K562 treated with DMSO at 1 percent for 12 hours (cell line): ENCODE measurements around the gene SRY. TPM values are rescaled to one million over a fixed set of nuclear protein-coding genes. Genes with fewer than 3 reads are reported as not detected.

ENCODE experiments used
- total RNA-seq: library from RNA; unstranded; fragments of 300-600 nt; gene quantifications from 2 replicates; pipeline ENCODE4 v1.2.3, GENCODE V29; 2022; ENCODE audit not compliant: insufficient read depth

Gene SRY
- total RNA-seq, result not detected in 2 replicates

GRCh38 chrY:2787600-2787999 lies at the start of gene SRY:
SRY (minus strand) TSS chrY:2787682; CDS start chrY:2787603, 79 bp downstream.

Other genes with a start within 250 kb of the SRY start
- not detected in 2 replicates for gene RPS4Y1, start 53.9 kb upstream of the SRY start, total RNA-seq
- gene ZFY, start 147.7 kb upstream of the SRY start, total RNA-seq, result not detected in 2 replicates